HepG2 (cell line): ENCODE measurements around the gene VEGFC.

Source experiments
- GATA4 ChIP-seq: sonication (generic); IDR thresholded peaks from 2 replicates; pipeline ENCODE4 v1.6.1; 2016; ENCODE audit warnings: antibody characterized with exemption, low read depth, borderline replicate concordance
- JUNB ChIP-seq: sonication (generic); formaldehyde crosslinking; IDR thresholded peaks from 2 replicates; pipeline ENCODE4 v1.8.0; 2022; ENCODE audit warnings: missing genetic modification reagents, mild to moderate bottlenecking, borderline replicate concordance
- MIER2 ChIP-seq: IDR thresholded peaks from 2 replicates; pipeline ENCODE4 v1.6.1; 2016; ENCODE audit warnings: missing biosample characterization, missing genetic modification reagents
- TBL1XR1 ChIP-seq: fragments of 150-350 bp; IDR thresholded peaks from 2 replicates; pipeline ENCODE4 v1.6.1; 2014; ENCODE audit warnings: borderline replicate concordance, low read length; ENCODE audit not compliant: partially characterized antibody
- TBP ChIP-seq: sonication (generic); formaldehyde crosslinking; IDR thresholded peaks from 2 replicates; pipeline ENCODE4 v1.5.0; 2020; ENCODE audit warnings: missing genetic modification reagents
- TGIF2 ChIP-seq: IDR thresholded peaks from 2 replicates; pipeline ENCODE4 v1.6.1; 2016; ENCODE audit warnings: control low read depth, missing compliant biosample characterization
- ZBTB26 ChIP-seq: IDR thresholded peaks from 2 replicates; pipeline ENCODE4 v1.6.1; 2016; ENCODE audit warnings: missing compliant biosample characterization, missing genetic modification reagents, borderline replicate concordance
- ZFP36 ChIP-seq: fragments of 150-350 bp; IDR thresholded peaks from 2 replicates; pipeline ENCODE4 v1.6.1; 2018; ENCODE audit warnings: borderline replicate concordance, low read length, low read depth; ENCODE audit not compliant: partially characterized antibody

GRCh38 chr4:176676901-176677300 lies 115.8 kb downstream of the VEGFC start:
- TF ChIP-seq ZBTB26 (CRISPR knock-in tag) (no peak), GATA4 (no peak), TBL1XR1 (no peak), TBP (CRISPR knock-in tag) (no peak), MIER2 (CRISPR knock-in tag) (no peak), JUNB (CRISPR knock-in tag) (no peak), TGIF2 (CRISPR knock-in tag) (no peak), ZFP36 (no peak)
